ENCODE measurements around the gene HLA-DQB1.
"Not testable (repeated sequence)": the region's sequence is repeated elsewhere in the genome, so short reads cannot be mapped to it uniquely, and the experiment has no call there.

The HLA-DQB1 gene

DNA sequence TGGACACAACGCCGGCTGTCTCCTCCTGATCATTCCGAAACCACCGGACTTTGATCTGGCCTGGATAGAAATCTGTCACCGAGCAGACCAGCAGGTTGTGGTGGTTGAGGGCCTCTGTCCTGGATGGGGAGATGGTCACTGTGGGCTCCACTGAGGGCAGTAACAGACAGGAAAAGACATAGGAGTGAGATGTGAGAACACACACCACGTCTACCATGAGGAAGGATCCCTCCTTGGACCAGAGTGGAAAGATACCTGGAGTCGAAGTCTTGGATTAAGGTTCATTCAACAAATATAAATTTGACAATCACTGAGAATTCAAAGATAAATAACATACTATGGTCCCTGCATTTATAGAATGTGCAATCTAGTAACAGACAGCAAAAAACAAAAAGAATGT lies 4.4 kb downstream of the HLA-DQB1 start:
- H3K4me3 ChIP-seq (ENCODE audit: insufficient read length, low read depth): no peak overlapping the region
- H3K36me3 ChIP-seq (ENCODE audit: insufficient read depth, insufficient read length, low read length): no peaks in the 10 kb centered on the region
- DNase-seq (ENCODE audit: low read depth, low spot score): no peak
- H3K4me1 ChIP-seq (ENCODE audit: insufficient read depth, insufficient read length): no peaks in the 10 kb centered on the region
- H3K9me3 ChIP-seq (ENCODE audit: insufficient read depth, low read length): no peaks in the 10 kb centered on the region
- H3K27me3 ChIP-seq (ENCODE audit: insufficient read depth, insufficient read length): peaks cover 3% of the 10 kb centered on the region
- H3K9ac ChIP-seq (ENCODE audit: insufficient read length, low read depth): no peak overlapping the region
- TF ChIP-seq YY1 (IDR thresholded peaks at IDR 0.05; ENCODE audit: insufficient read depth, insufficient read length): no peak
- TF ChIP-seq ZNF274 (IDR thresholded peaks at IDR 0.05; ENCODE audit: low read depth, low read length): no peak
- no peak for TF ChIP-seq SUZ12 (IDR thresholded peaks at IDR 0.05; ENCODE audit: extremely low read depth, insufficient read depth, insufficient read length)

DNA sequence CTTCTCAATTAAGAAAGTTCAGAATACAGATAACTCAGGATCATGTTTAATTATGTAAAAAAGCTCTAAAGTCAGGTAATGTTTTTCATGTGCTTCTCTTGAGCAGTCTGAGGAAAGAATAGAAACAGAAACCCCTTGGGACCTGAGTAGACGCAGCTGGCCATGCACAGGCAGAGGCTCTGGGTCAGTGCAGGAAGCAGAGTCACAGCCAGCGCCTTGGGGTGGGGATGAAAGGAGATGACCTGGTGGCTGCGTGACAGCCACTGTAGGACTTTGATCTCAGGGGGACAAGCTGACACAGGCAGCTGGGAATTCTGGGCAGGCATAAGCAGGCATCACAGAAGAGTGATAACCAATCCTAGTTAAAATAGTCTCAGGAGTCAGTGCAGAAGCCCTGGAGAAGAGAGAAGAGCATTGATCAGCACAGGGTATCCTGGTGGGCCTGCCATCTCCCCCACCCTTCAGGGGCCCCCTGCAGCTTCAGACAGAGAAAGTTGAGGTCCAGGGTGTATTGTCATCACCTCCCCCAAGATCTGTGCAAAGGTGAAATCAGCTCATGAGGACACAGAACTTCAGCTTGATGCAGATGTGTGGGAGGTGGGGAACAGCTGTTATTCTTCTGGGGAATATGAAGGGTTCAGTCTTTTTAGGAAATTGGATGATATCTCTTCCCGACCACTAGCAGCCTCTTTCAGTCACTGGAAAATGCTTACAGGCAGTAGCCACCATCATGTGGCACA lies 6.4 kb downstream of the HLA-DQB1 start:
- Histone ChIP-seq H3K4me1 (ENCODE audit: insufficient read depth, insufficient read length) (no peaks in the 10 kb centered on the region), H3K27me3 (ENCODE audit: insufficient read depth, insufficient read length) (no peaks in the 10 kb centered on the region), H3K4me3 (ENCODE audit: insufficient read length, low read depth) (no peak overlapping the region), H3K36me3 (ENCODE audit: insufficient read depth, insufficient read length, low read length) (no peaks in the 10 kb centered on the region), H3K9me3 (ENCODE audit: insufficient read depth, low read length) (no peaks in the 10 kb centered on the region), H3K9ac (ENCODE audit: insufficient read length, low read depth) (no peak overlapping the region)
- DNase-seq (ENCODE audit: low read depth, low spot score): no peak
- no peak for TF ChIP-seq YY1 (IDR thresholded peaks at IDR 0.05; ENCODE audit: insufficient read depth, insufficient read length)
- no peak for TF ChIP-seq SUZ12 (IDR thresholded peaks at IDR 0.05; ENCODE audit: extremely low read depth, insufficient read depth, insufficient read length)
- TF ChIP-seq ZNF274 (IDR thresholded peaks at IDR 0.05; ENCODE audit: low read depth, low read length): no peak

DNA sequence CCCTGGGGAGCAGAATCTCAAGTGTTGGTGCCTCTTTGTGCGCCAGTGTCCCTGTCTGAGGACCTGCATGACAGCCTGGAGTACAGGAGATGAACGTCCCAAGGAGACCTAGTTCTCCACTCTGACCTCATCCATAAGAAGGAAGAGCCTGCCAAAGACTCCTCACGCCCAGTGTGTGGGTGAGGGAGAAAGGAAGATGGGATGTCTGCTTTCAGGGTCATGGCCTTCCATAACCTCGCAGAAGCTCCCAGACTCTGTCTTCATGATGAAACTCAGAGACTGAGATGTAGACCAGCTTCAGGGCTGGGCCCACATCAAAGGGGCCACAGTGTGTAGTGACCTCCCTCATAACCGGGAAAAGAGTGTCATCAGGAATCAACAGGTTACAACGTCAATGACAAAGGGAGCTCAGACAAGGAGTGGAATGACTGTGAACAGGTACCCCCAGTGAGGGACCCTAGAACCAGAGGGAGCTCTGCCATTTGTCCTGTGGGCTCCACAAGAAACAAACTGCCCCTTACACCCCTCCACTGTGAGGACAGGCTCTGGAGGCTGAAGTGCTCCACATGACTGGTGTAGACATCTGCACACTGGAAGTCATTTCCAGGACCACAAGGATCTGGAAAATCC lies 8.1 kb downstream of the HLA-DQB1 start:
- TF ChIP-seq ZNF274 (IDR thresholded peaks at IDR 0.05; ENCODE audit: low read depth, low read length): no peak
- no peak for TF ChIP-seq YY1 (IDR thresholded peaks at IDR 0.05; ENCODE audit: insufficient read depth, insufficient read length)
- no peak for TF ChIP-seq SUZ12 (IDR thresholded peaks at IDR 0.05; ENCODE audit: extremely low read depth, insufficient read depth, insufficient read length)

DNA sequence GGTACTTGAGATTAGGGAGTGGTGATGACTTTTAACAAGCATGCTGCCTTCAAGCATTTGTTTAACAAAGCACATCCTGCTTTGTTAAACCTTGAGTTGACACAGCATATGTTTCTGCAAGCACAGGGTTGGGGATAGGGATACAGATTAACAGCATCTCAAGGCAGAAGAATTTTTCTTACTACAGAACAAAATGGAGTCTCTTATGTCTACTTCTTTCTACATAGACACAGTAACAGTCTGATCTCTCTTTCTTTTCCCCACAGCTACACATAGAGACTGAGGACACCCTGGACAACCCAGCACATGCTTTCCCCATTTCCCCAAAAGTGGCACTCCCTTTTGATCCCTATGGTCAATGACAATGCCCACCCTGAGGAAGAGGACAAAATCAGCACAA lies 8.6 kb downstream of the HLA-DQB1 start:
- not testable (repeated sequence) for H3K9ac ChIP-seq (ENCODE audit: insufficient read length, low read depth); H3K27me3 ChIP-seq (ENCODE audit: insufficient read depth, insufficient read length); DNase-seq (ENCODE audit: low read depth, low spot score); H3K4me3 ChIP-seq (ENCODE audit: insufficient read length, low read depth); H3K9me3 ChIP-seq (ENCODE audit: insufficient read depth, low read length); H3K4me1 ChIP-seq (ENCODE audit: insufficient read depth, insufficient read length); H3K36me3 ChIP-seq (ENCODE audit: insufficient read depth, insufficient read length, low read length)

More for the DNA sequence above, 8.1 kb downstream of the HLA-DQB1 start:
- Histone ChIP-seq H3K36me3 (ENCODE audit: insufficient read depth, insufficient read length, low read length) (no peaks in the 10 kb centered on the region), H3K4me1 (ENCODE audit: insufficient read depth, insufficient read length) (no peaks in the 10 kb centered on the region), H3K9me3 (ENCODE audit: insufficient read depth, low read length) (no peaks in the 10 kb centered on the region), H3K27me3 (ENCODE audit: insufficient read depth, insufficient read length) (no peaks in the 10 kb centered on the region), H3K9ac (ENCODE audit: insufficient read length, low read depth) (no peak overlapping the region), H3K4me3 (ENCODE audit: insufficient read length, low read depth) (no peak overlapping the region)
- no peak for DNase-seq (ENCODE audit: low read depth, low spot score)

DNA sequence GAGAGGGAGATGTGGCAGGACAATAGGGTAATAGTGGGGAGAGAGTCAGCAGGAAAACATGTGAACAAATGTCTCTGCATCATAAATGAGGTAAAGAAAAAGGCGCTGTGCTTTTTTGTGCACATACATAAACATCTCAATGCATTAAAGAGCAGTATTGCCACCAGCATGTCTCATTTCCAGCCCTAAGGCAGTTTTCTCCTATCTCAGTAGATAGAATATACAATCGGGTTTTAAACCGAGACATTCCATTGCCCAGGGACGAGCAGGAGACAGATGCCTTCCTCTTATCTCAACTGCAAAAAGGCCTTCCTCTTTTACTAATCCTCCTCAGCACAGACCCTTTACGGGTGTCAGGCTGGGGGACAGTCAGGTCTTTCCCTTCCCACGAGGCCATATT lies 9.1 kb downstream of the HLA-DQB1 start:
- H3K36me3 ChIP-seq (ENCODE audit: insufficient read depth, insufficient read length, low read length); DNase-seq (ENCODE audit: low read depth, low spot score); H3K9ac ChIP-seq (ENCODE audit: insufficient read length, low read depth); H3K4me3 ChIP-seq (ENCODE audit: insufficient read length, low read depth); H3K27me3 ChIP-seq (ENCODE audit: insufficient read depth, insufficient read length); H3K9me3 ChIP-seq (ENCODE audit: insufficient read depth, low read length); H3K4me1 ChIP-seq (ENCODE audit: insufficient read depth, insufficient read length): not testable (repeated sequence)

DNA sequence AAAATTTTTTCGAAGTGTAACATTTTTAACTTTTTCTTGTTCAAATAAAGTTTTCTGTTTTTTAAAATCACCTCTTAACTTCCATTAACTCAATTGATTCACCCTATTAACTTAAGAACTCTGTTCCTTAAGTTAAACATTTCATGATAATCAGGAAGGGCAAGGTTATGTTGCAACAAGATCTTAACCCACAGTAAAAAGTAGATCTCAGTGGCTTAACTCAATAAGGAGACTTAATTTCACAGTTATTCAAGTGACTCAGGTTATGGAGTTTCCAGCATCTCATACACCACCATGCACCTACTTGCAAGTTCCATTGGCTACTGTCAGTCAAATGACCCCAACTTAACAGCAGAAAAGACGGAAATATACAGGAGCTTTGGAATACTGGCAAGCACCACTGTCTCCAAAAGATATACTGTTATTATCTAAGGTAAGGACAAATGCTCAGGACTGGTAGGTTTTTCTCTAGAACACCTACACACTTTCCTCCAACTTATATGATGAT lies 11.2 kb downstream of the HLA-DQB1 start:
- H3K36me3 ChIP-seq (ENCODE audit: insufficient read depth, insufficient read length, low read length): no peaks in the 10 kb centered on the region
- TF ChIP-seq SUZ12 (IDR thresholded peaks at IDR 0.05; ENCODE audit: extremely low read depth, insufficient read depth, insufficient read length): no peak
- TF ChIP-seq ZNF274 (IDR thresholded peaks at IDR 0.05; ENCODE audit: low read depth, low read length): no peak
- TF ChIP-seq YY1 (IDR thresholded peaks at IDR 0.05; ENCODE audit: insufficient read depth, insufficient read length): no peak

DNA sequence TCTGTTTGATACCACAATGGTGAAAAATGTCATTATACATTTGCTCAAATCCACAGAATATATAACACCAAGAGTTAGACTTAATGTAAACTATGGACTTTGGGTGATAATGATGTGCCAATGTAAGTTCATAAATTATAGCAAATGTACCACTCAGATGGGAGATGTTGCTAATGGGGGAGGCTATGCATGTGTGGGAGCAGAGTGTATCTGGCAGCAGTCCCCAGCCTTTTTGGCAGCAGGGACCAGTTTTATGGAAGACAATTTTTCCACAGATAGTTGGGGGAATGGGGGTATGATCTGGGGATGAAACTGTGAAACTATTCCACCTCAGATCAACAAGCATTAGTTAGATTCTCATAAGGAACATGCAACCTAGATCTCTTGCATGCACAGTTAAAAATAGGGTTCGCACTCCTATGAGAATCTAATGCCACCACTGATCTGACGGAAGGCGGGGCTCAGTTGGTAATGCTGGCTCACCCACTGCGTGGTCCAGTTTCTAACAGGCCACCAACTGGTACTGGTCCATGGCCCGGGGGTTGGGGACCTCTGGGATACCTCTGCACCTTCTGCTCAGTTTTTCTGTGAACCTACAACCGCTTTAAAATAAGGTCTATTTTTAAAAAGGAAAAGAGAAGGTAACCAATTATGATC lies 21.3 kb downstream of the HLA-DQB1 start:
- no peaks in the 10 kb centered on the region for H3K36me3 ChIP-seq (ENCODE audit: insufficient read depth, insufficient read length, low read length)
- no peaks in the 10 kb centered on the region for H3K4me1 ChIP-seq (ENCODE audit: insufficient read depth, insufficient read length)
- no peak for TF ChIP-seq SUZ12 (IDR thresholded peaks at IDR 0.05; ENCODE audit: extremely low read depth, insufficient read depth, insufficient read length)
- H3K9ac ChIP-seq (ENCODE audit: insufficient read length, low read depth): no peak overlapping the region
- no peak for DNase-seq (ENCODE audit: low read depth, low spot score)
- no peak overlapping the region for H3K4me3 ChIP-seq (ENCODE audit: insufficient read length, low read depth)
- H3K27me3 ChIP-seq (ENCODE audit: insufficient read depth, insufficient read length): no peaks in the 10 kb centered on the region
- no peaks in the 10 kb centered on the region for H3K9me3 ChIP-seq (ENCODE audit: insufficient read depth, low read length)

More for the DNA sequence above, 11.2 kb downstream of the HLA-DQB1 start:
- H3K4me3 ChIP-seq (ENCODE audit: insufficient read length, low read depth): no peak overlapping the region
- no peaks in the 10 kb centered on the region for H3K9me3 ChIP-seq (ENCODE audit: insufficient read depth, low read length)
- no peaks in the 10 kb centered on the region for H3K4me1 ChIP-seq (ENCODE audit: insufficient read depth, insufficient read length)
- H3K27me3 ChIP-seq (ENCODE audit: insufficient read depth, insufficient read length): no peaks in the 10 kb centered on the region
- H3K9ac ChIP-seq (ENCODE audit: insufficient read length, low read depth): no peak overlapping the region
- no peak for DNase-seq (ENCODE audit: low read depth, low spot score)
